Fibroblast of lung (primary cell): ENCODE measurements around the gene IFNA4.
"Not testable (repeated sequence)": the region's sequence is repeated elsewhere in the genome, so short reads cannot be mapped to it uniquely, and the experiment has no call there.

Experiments
- EZH2 ChIP-seq: IDR thresholded peaks from 2 replicates; pipeline ENCODE4 v1.5.1; 2012; ENCODE audit warnings: low read length, control low read depth, mild to moderate bottlenecking; ENCODE audit errors: missing control alignments
- TF ChIP-seq, protein P1 (sequence below), 2 donors: IDR thresholded peaks in 1 of 2; conservative IDR thresholded peaks in 1 of 2; 1 replicate in 1 of 2; 2 replicates in 1 of 2; pipeline ENCODE4 v1.5.1; 2011 to 2012; ENCODE audit warnings: low read length in 2 of 2, control low read depth in 1 of 2, inconsistent platforms in 1 of 2, low read depth in 1 of 2, mild to moderate bottlenecking in 1 of 2

GRCh38 chr9:21187487-21187886 lies at the start of gene IFNA4:
- TF ChIP-seq, protein P1, sequence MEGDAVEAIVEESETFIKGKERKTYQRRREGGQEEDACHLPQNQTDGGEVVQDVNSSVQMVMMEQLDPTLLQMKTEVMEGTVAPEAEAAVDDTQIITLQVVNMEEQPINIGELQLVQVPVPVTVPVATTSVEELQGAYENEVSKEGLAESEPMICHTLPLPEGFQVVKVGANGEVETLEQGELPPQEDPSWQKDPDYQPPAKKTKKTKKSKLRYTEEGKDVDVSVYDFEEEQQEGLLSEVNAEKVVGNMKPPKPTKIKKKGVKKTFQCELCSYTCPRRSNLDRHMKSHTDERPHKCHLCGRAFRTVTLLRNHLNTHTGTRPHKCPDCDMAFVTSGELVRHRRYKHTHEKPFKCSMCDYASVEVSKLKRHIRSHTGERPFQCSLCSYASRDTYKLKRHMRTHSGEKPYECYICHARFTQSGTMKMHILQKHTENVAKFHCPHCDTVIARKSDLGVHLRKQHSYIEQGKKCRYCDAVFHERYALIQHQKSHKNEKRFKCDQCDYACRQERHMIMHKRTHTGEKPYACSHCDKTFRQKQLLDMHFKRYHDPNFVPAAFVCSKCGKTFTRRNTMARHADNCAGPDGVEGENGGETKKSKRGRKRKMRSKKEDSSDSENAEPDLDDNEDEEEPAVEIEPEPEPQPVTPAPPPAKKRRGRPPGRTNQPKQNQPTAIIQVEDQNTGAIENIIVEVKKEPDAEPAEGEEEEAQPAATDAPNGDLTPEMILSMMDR (conservative IDR thresholded peaks at IDR 0.05 in 1 of 2, IDR thresholded peaks at IDR 0.05 in 1 of 2; ENCODE audit: low read depth in 1 of 2, low read length in 2 of 2) = not testable (repeated sequence)
- TF ChIP-seq EZH2 = not testable (repeated sequence)
